ENCODE data around the gene CXCR1. TPM values are rescaled to one million over a fixed set of nuclear protein-coding genes. Genes with fewer than 3 reads are reported as not detected.

CXCR1 gene
- total RNA-seq, 1 experiment from 2014 or later, result not detected

DNA sequence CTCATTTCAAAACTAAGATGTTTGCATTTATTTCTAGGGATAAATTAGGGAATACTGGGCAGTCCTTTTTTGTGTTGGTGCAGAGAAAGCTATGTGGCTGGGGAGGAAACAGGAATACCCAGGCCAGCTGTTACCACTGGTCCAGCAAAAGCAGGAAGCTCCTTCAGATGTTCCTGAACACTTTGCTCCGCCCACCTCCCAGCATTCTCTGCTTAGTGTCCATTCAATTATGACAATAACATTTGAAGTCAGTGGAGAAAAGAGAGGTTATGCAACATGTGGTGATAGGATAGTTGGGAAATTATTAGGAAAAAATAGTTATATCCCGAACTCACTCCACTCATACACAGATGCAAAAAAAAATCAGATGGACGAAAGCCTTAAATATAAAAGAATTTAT lies 28.1 kb upstream of the CXCR1 start:
- ChIA-PET CTCF (interaction anchor here (1.7 kb wide), 1 partner anchor 36 kb away, joined by 5 read pairs; no protein-coding TSS in a partner anchor), POLR2A (interaction anchor here (0.6 kb wide), 1 partner anchor 418 kb away, joined by 3 read pairs; no protein-coding TSS in a partner anchor)

GRCh38 chr2:218193701-218194100 lies 26.9 kb upstream of the CXCR1 start:
- H3K36me3 Mint-ChIP-seq (ENCODE audit: insufficient read depth, unreplicated experiment), result no peaks in the 10 kb centered on the region
- POLR2A ChIA-PET, result interaction anchor here (0.5 kb wide), 1 partner anchor 40 kb away, joined by 4 read pairs; no protein-coding TSS in a partner anchor
- H3K36me3 ChIP-seq (ENCODE audit: control insufficient read depth, insufficient read depth, low read length), result no peaks in the 10 kb centered on the region
- no peaks in the 10 kb centered on the region for H3K9me3 ChIP-seq
- no peak for DNase-seq
- intact Hi-C loops (cut with micrococcal nuclease; ENCODE audit: unreplicated experiment), result no loop called here
- CTCF ChIA-PET, result interaction anchor here (1.7 kb wide), 1 partner anchor 37 kb away, joined by 5 read pairs; no protein-coding TSS in a partner anchor
- H3K4me3 ChIP-seq (ENCODE audit: low read depth, low read length), result no peak overlapping the region
- H3K27me3 ChIP-seq (replicated peaks; ENCODE audit: control insufficient read depth, insufficient read depth, low read length), result no peaks in the 10 kb centered on the region
- peaks cover 5% of the 10 kb centered on the region for H3K27me3 Mint-ChIP-seq (ENCODE audit: insufficient read depth, unreplicated experiment)
- no TSS peak for BruUV-seq (replicated peaks)
- H3K4me3 Mint-ChIP-seq (ENCODE audit: unreplicated experiment), result no peak overlapping the region
- TF ChIP-seq CTCF (IDR thresholded peaks at IDR 0.05; ENCODE audit: insufficient read depth in 1 of 2, low read depth in 1 of 2, low read length in 1 of 2, severe bottlenecking in 1 of 2, unreplicated experiment in 1 of 2), result no peak
- H3K4me1 Mint-ChIP-seq (ENCODE audit: low read depth, unreplicated experiment), result no peaks in the 10 kb centered on the region
- H3K4me1 ChIP-seq, result no peaks in the 10 kb centered on the region
- no peaks in the 10 kb centered on the region for H3K9me3 Mint-ChIP-seq (ENCODE audit: unreplicated experiment)
- H3K27ac Mint-ChIP-seq (ENCODE audit: unreplicated experiment), result no peak overlapping the region

More for the DNA sequence above, 28.1 kb upstream of the CXCR1 start:
- Mint-ChIP-seq H3K27ac (ENCODE audit: unreplicated experiment) (no peak overlapping the region), H3K4me3 (ENCODE audit: unreplicated experiment) (no peak overlapping the region), H3K9me3 (ENCODE audit: unreplicated experiment) (no peaks in the 10 kb centered on the region), H3K36me3 (ENCODE audit: insufficient read depth, unreplicated experiment) (no peaks in the 10 kb centered on the region), H3K27me3 (ENCODE audit: insufficient read depth, unreplicated experiment) (peaks cover 9% of the 10 kb centered on the region), H3K4me1 (ENCODE audit: low read depth, unreplicated experiment) (no peaks in the 10 kb centered on the region)
- TF ChIP-seq CTCF (IDR thresholded peaks at IDR 0.05; ENCODE audit: insufficient read depth in 1 of 2, low read depth in 1 of 2, low read length in 1 of 2, severe bottlenecking in 1 of 2, unreplicated experiment in 1 of 2), result no peak
- no peak for DNase-seq
- H3K27me3 ChIP-seq (replicated peaks; ENCODE audit: control insufficient read depth, insufficient read depth, low read length), result no peaks in the 10 kb centered on the region
- BruUV-seq (replicated peaks), result no TSS peak
- H3K4me1 ChIP-seq, result no peaks in the 10 kb centered on the region
- no peak overlapping the region for H3K4me3 ChIP-seq (ENCODE audit: low read depth, low read length)
- intact Hi-C loops (cut with micrococcal nuclease; ENCODE audit: unreplicated experiment), result no loop called here
- H3K9me3 ChIP-seq, result no peaks in the 10 kb centered on the region
- H3K36me3 ChIP-seq (ENCODE audit: control insufficient read depth, insufficient read depth, low read length), result no peaks in the 10 kb centered on the region

- DNase-seq, result no peak
- no peaks in the 10 kb centered on the region for H3K36me3 Mint-ChIP-seq (ENCODE audit: insufficient read depth, unreplicated experiment)
- H3K27me3 Mint-ChIP-seq (ENCODE audit: insufficient read depth, unreplicated experiment), result peaks cover 3% of the 10 kb centered on the region
- no TSS peak for BruUV-seq (replicated peaks)
- TF ChIP-seq CTCF (IDR thresholded peaks at IDR 0.05; ENCODE audit: insufficient read depth in 1 of 2, low read depth in 1 of 2, low read length in 1 of 2, severe bottlenecking in 1 of 2, unreplicated experiment in 1 of 2), result no peak
- Histone ChIP-seq H3K36me3 (ENCODE audit: control insufficient read depth, insufficient read depth, low read length) (no peaks in the 10 kb centered on the region), H3K27me3 (replicated peaks; ENCODE audit: control insufficient read depth, insufficient read depth, low read length) (no peaks in the 10 kb centered on the region), H3K9me3 (no peaks in the 10 kb centered on the region), H3K4me3 (ENCODE audit: low read depth, low read length) (no peak overlapping the region), H3K4me1 (no peaks in the 10 kb centered on the region)
- H3K27ac Mint-ChIP-seq (ENCODE audit: unreplicated experiment), result no peak overlapping the region
- H3K9me3 Mint-ChIP-seq (ENCODE audit: unreplicated experiment), result no peaks in the 10 kb centered on the region
- H3K4me1 Mint-ChIP-seq (ENCODE audit: low read depth, unreplicated experiment), result no peaks in the 10 kb centered on the region
- CTCF ChIA-PET, result interaction anchor here (1.7 kb wide), 1 partner anchor 38 kb away, joined by 5 read pairs; no protein-coding TSS in a partner anchor
- POLR2A ChIA-PET, result no interaction called here
- intact Hi-C loops (cut with micrococcal nuclease; ENCODE audit: unreplicated experiment), result no loop called here
- no peak overlapping the region for H3K4me3 Mint-ChIP-seq (ENCODE audit: unreplicated experiment)
Measured at GRCh38 chr2:218192902-218193430, 26.2 kb upstream of the CXCR1 start.
